ENCODE results near the gene PDSS2. TPM values are rescaled to one million over a fixed set of nuclear protein-coding genes. Genes with fewer than 3 reads are reported as not detected.

Gene PDSS2
- total and polyA plus RNA-seq, 4 donors = 6.6 to 19.8 (median 15.6) TPM

DNA sequence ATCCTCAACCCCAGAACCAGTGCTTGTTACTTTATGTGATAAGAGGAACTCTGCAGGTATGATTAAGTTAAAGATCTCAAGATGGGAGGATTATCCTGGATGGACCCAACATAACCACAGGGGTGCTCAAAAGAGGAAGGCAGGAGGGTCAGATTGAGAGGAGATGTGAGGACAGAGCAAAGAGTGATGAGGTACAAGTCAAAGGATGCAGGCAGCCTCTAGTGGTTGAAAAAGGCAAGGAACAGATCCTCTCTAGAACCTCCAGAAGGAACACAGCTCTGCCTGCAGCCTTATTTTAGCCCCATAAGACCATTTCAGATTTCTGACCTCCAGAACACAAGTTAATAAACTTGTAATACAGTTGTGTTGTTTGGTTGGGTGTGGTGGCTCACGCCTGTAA is 41.2 kb downstream of the PDSS2 start:
- TF ChIP-seq CTCF (IDR thresholded peaks at IDR 0.05; ENCODE audit: control extremely low read depth, extremely low read depth) = no peak
- H3K4me3 ChIP-seq = no peak overlapping the region
- peaks cover 0 to 16% (median 8%) of the 10 kb centered on the region in 5 donors for H3K4me1 ChIP-seq (ENCODE audit: control insufficient read depth in 5 of 5, insufficient read depth in 5 of 5, low read length in 5 of 5)
- H3K27me3 ChIP-seq (ENCODE audit: control insufficient read depth in 3 of 3, insufficient read depth in 3 of 3, low read length in 2 of 3) = no peaks in the 10 kb centered on the region
- DNase-seq (no peak), ATAC-seq (ENCODE audit: insufficient read depth, low FRiP score) (no peak)
- H3K9ac ChIP-seq (ENCODE audit: insufficient read depth in 1 of 2, low read length in 2 of 2) = no peak overlapping the region
- 94 to 100% methylated on average over 1 of the region's 1 CpG for WGBS, 2 donors
- H3K9me3 ChIP-seq (ENCODE audit: control insufficient read depth in 4 of 4, insufficient read depth in 3 of 4, low read length in 3 of 4) = no peaks in the 10 kb centered on the region
- no peaks in the 10 kb centered on the region for H3K36me3 ChIP-seq (ENCODE audit: control insufficient read depth in 4 of 4, insufficient read depth in 4 of 4, low read length in 4 of 4)
- no peak overlapping the region for H3K27ac ChIP-seq (ENCODE audit: low read depth in 1 of 2, low read length in 1 of 2)

GRCh38 chr6:107416145-107416544 is 43.2 kb downstream of the PDSS2 start:
- H3K9me3 ChIP-seq (ENCODE audit: control insufficient read depth in 4 of 4, insufficient read depth in 3 of 4, low read length in 3 of 4) = no peaks in the 10 kb centered on the region
- 74 to 77% methylated on average over 4 of the region's 4 CpGs for WGBS, 2 donors
- H3K27ac ChIP-seq (ENCODE audit: low read depth in 1 of 2, low read length in 1 of 2) = no peak overlapping the region
- H3K9ac ChIP-seq (ENCODE audit: insufficient read depth in 1 of 2, low read length in 2 of 2) = no peak overlapping the region
- peaks cover 0 to 16% (median 8%) of the 10 kb centered on the region in 5 donors for H3K4me1 ChIP-seq (ENCODE audit: control insufficient read depth in 5 of 5, insufficient read depth in 5 of 5, low read length in 5 of 5)
- DNase-seq (no peak), ATAC-seq (ENCODE audit: insufficient read depth, low FRiP score) (no peak)
- no peak overlapping the region for H3K4me3 ChIP-seq
- H3K27me3 ChIP-seq (ENCODE audit: control insufficient read depth in 3 of 3, insufficient read depth in 3 of 3, low read length in 2 of 3) = no peaks in the 10 kb centered on the region
- TF ChIP-seq CTCF (IDR thresholded peaks at IDR 0.05; ENCODE audit: control extremely low read depth, extremely low read depth) = no peak
- H3K36me3 ChIP-seq (ENCODE audit: control insufficient read depth in 4 of 4, insufficient read depth in 4 of 4, low read length in 4 of 4) = no peaks in the 10 kb centered on the region

DNA sequence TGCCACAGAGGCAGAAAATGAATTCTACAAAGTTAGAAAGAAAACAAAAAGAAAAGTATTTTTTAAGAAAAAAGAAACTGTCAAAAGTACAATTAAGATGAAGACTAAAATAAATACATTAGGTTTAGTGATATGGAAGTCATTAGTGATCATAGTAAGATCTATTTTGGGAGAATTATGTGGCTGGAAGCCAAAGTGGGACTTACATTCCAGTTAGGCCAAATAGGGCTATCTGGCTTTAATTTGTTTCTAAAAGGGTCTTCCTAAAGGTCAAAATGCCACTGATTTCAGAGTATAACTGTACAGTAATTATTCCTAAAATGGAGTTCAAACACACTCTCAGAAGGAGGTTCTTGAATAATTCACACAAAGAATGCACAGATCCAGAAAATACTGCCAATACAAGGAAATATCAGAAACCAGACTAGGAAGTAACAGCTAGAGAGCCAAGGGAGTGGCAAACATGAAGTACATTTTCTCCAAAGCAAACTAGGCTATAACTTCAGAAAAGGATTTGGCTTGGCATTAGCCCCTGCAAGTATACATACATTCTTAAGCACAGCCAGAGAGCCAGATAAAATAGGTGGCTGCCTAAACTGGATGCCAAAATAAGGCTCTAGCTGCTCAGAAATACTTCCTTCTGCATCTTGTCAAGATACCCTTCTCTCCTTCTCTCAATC is 45.3 kb downstream of the PDSS2 start:
- Histone ChIP-seq H3K36me3 (ENCODE audit: control insufficient read depth in 4 of 4, insufficient read depth in 4 of 4, low read length in 4 of 4) (no peaks in the 10 kb centered on the region), H3K9me3 (ENCODE audit: control insufficient read depth in 4 of 4, insufficient read depth in 3 of 4, low read length in 3 of 4) (no peaks in the 10 kb centered on the region), H3K4me3 (no peak overlapping the region), H3K9ac (ENCODE audit: insufficient read depth in 1 of 2, low read length in 2 of 2) (no peak overlapping the region), H3K4me1 (ENCODE audit: control insufficient read depth in 5 of 5, insufficient read depth in 5 of 5, low read length in 5 of 5) (peaks cover 0 to 20% (median 8%) of the 10 kb centered on the region in 5 donors), H3K27me3 (ENCODE audit: control insufficient read depth in 3 of 3, insufficient read depth in 3 of 3, low read length in 2 of 3) (no peaks in the 10 kb centered on the region), H3K27ac (ENCODE audit: low read depth in 1 of 2, low read length in 1 of 2) (no peak overlapping the region)
- ATAC-seq (ENCODE audit: insufficient read depth, low FRiP score) = no peak
- peak in 2 of 3 donors; percentile 14 to 18 for DNase-seq
- no peak for TF ChIP-seq CTCF (IDR thresholded peaks at IDR 0.05; ENCODE audit: control extremely low read depth, extremely low read depth)

DNA sequence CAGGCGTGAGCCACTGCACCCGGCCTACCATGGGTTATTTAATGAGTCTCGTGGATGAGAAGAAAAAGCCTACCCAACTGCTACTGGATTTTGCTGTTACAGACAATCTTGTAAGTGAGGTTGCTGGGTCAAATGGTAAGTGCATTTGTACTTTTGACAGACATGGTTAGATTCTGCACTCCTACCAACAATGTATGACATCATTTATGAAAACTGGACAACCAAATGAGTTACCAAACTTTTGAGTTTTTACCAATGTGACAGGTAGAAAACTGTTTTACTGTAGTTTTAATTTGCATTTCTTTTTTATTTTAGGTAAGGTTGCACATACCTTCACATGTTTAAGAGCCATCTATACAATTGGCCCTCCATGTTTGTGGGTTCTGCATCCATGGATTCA is 48.2 kb downstream of the PDSS2 start:
- no peak for DNase-seq
- TF ChIP-seq CTCF (IDR thresholded peaks at IDR 0.05; ENCODE audit: control extremely low read depth, extremely low read depth) = no peak
- Histone ChIP-seq H3K27ac (ENCODE audit: low read depth in 1 of 2, low read length in 1 of 2) (no peak overlapping the region), H3K27me3 (ENCODE audit: control insufficient read depth in 3 of 3, insufficient read depth in 3 of 3, low read length in 2 of 3) (no peaks in the 10 kb centered on the region), H3K36me3 (ENCODE audit: control insufficient read depth in 4 of 4, insufficient read depth in 4 of 4, low read length in 4 of 4) (no peaks in the 10 kb centered on the region), H3K4me3 (no peak overlapping the region), H3K4me1 (ENCODE audit: control insufficient read depth in 5 of 5, insufficient read depth in 5 of 5, low read length in 5 of 5) (peaks cover 0 to 23% (median 8%) of the 10 kb centered on the region in 5 donors), H3K9ac (ENCODE audit: insufficient read depth in 1 of 2, low read length in 2 of 2) (no peak overlapping the region), H3K9me3 (ENCODE audit: control insufficient read depth in 4 of 4, insufficient read depth in 3 of 4, low read length in 3 of 4) (no peaks in the 10 kb centered on the region)
- WGBS, 2 donors = 96 to 100% methylated on average over 3 of the region's 3 CpGs
- no peak for ATAC-seq (ENCODE audit: insufficient read depth, low FRiP score)

Data from lung (tissue), 12 donors.